HL-60 (cell line): ENCODE measurements around the gene MEMO1.
"Not testable (repeated sequence)": the region's sequence is repeated elsewhere in the genome, so short reads cannot be mapped to it uniquely, and the experiment has no call there.

Source experiments
- DNase-seq, 2 experiments: peaks; one replicate each; pipeline ENCODE4 v3.0.0-alpha.2; 2010 to 2020; ENCODE audit warnings: low read depth in 1 of 2, low spot score in 1 of 2
- H3K27ac ChIP-seq: fragments of 250-450 bp; sonication (Bioruptor Pico); replicated peaks from 2 replicates; pipeline ENCODE4 v1.5.1; 2020; ENCODE audit warnings: mild to moderate bottlenecking, moderate library complexity
- H3K27me3 ChIP-seq: fragments of 250-450 bp; sonication (Bioruptor Pico); 2 replicates; pipeline ENCODE4 v1.5.1; 2021; ENCODE audit warnings: mild to moderate bottlenecking, moderate library complexity; ENCODE audit not compliant: insufficient read depth, poor library complexity, severe bottlenecking
- H3K4me3 ChIP-seq: replicated peaks from 2 replicates; pipeline ENCODE4 v1.5.1; 2011; ENCODE audit warnings: mild to moderate bottlenecking, control low read depth, low read length; ENCODE audit not compliant: insufficient read depth
- CTCF ChIP-seq: IDR thresholded peaks from one replicate; pipeline ENCODE4 v1.5.1; 2011; ENCODE audit warnings: low read length, control low read depth, inconsistent platforms; ENCODE audit not compliant: insufficient read depth
- GABPA ChIP-seq: IDR thresholded peaks from 2 replicates; pipeline ENCODE4 v1.6.1; 2012; ENCODE audit warnings: low read depth
- POLR2AphosphoS5 ChIP-seq: IDR thresholded peaks from 2 replicates; pipeline ENCODE4 v1.6.1; 2012; ENCODE audit warnings: low read depth
- REST ChIP-seq: IDR thresholded peaks from 2 replicates; pipeline ENCODE4 v1.6.1; 2012; ENCODE audit warnings: low read depth; ENCODE audit not compliant: insufficient replicate concordance
- SPI1 ChIP-seq: IDR thresholded peaks from 2 replicates; pipeline ENCODE4 v1.6.1; 2012; ENCODE audit warnings: low read depth, mild to moderate bottlenecking, borderline replicate concordance

MEMO1 gene

GRCh38 chr2:31903109-31903780 is 107.6 kb downstream of the MEMO1 start:
- TF ChIP-seq POLR2AphosphoS5 (no peak), REST (no peak), SPI1 (no peak), CTCF (no peak), GABPA (no peak)
- H3K4me3 ChIP-seq: no peak overlapping the region
- H3K27me3 ChIP-seq: no peaks in the 10 kb centered on the region
- no peak overlapping the region; the same call in 1 of the 2 replicates for H3K27ac ChIP-seq
- no peak for DNase-seq

GRCh38 chr2:31901900-31902299 is 108.9 kb downstream of the MEMO1 start:
- H3K27me3 ChIP-seq: no peaks in the 10 kb centered on the region
- no peak for TF ChIP-seq POLR2AphosphoS5
- no peak for DNase-seq
- no peak overlapping the region for H3K4me3 ChIP-seq
- H3K27ac ChIP-seq: no peak overlapping the region

- not testable (repeated sequence) for DNase-seq, H3K27me3 ChIP-seq, H3K27ac ChIP-seq, H3K4me3 ChIP-seq
These were observed 110.7 kb downstream of the MEMO1 start for GRCh38 chr2:31900156-31900555.

GRCh38 chr2:31898346-31898745 is 112.5 kb downstream of the MEMO1 start:
- peak overlapping the region; percentile 50 for H3K27ac ChIP-seq
- H3K4me3 ChIP-seq, H3K27me3 ChIP-seq: not testable (repeated sequence)
- peak in 1 of 2 experiments; percentile 32 for DNase-seq

- not testable (repeated sequence) for H3K27ac ChIP-seq, H3K27me3 ChIP-seq, H3K4me3 ChIP-seq, DNase-seq
These were observed 113.5 kb downstream of the MEMO1 start for GRCh38 chr2:31897340-31897739.

- TF ChIP-seq REST (no peak), SPI1 (no peak), POLR2AphosphoS5 (no peak), CTCF (no peak), GABPA (no peak)
- Histone ChIP-seq H3K27ac (no peak overlapping the region), H3K27me3 (no peaks in the 10 kb centered on the region), H3K4me3 (no peak overlapping the region)
- no peak for DNase-seq
These were observed 114.5 kb downstream of the MEMO1 start for GRCh38 chr2:31896293-31896692.
